Activated naive CD4-positive, alpha-beta T cell treated with anti-CD3 and anti-CD28 coated beads, Interleukin-2, amount 50 U/mL, for 72 hours (primary cell): ENCODE data around the gene EVC2. TPM values are rescaled to one million over a fixed set of nuclear protein-coding genes. Genes with fewer than 3 reads are reported as not detected.
"Not testable (repeated sequence)": the region's sequence is repeated elsewhere in the genome, so short reads cannot be mapped to it uniquely, and the experiment has no call there.

ENCODE experiments used
- ATAC-seq, 2 donors: fragments of 150-1000 bp; cut with Tn5 transposase; 2 replicates each; pipeline ENCODE4 v1.10.0; 2021; ENCODE audit warnings: mild to moderate bottlenecking in 2 of 2, moderate library complexity in 2 of 2
- DNase-seq, 2 donors: peaks; one replicate each; pipeline ENCODE4 v3.0.0; 2021 to 2022; ENCODE audit warnings: low spot score in 2 of 2
- H3K27ac Mint-ChIP-seq, 2 donors: one replicate each; pipeline ENCODE4 v1.8.0; 2022; ENCODE audit warnings: mild to moderate bottlenecking in 2 of 2, mixed read lengths in 2 of 2
- H3K36me3 Mint-ChIP-seq, 2 donors: one replicate each; pipeline ENCODE4 v1.8.0; 2022; ENCODE audit warnings: mixed read lengths in 2 of 2
- H3K9me3 Mint-ChIP-seq, 2 donors: one replicate each; pipeline ENCODE4 v1.8.0; 2022; ENCODE audit warnings: mixed read lengths in 2 of 2
- total RNA-seq, 2 donors: library from RNA; stranded (reverse); gene quantifications; one replicate each; pipeline ENCODE4 v1.2.3, GENCODE V29; 2022

EVC2 gene
- total RNA-seq, 2 donors from 2014 or later = 0.16 to 0.66 TPM

GRCh38 chr4:5632571-5632970, 75.8 kb downstream of the EVC2 start:
- ATAC-seq (no peak), DNase-seq (no peak)
- Mint-ChIP-seq H3K9me3 (peaks cover 0 to 2% of the 10 kb centered on the region in 2 donors), H3K27ac (no peak overlapping the region), H3K36me3 (no peaks in the 10 kb centered on the region)

GRCh38 chr4:5632066-5632440, 76.3 kb downstream of the EVC2 start:
- Mint-ChIP-seq H3K9me3 (peaks cover 0 to 2% of the 10 kb centered on the region in 2 donors), H3K27ac (no peak overlapping the region), H3K36me3 (no peaks in the 10 kb centered on the region)
- no peak for ATAC-seq
- no peak for DNase-seq

- Mint-ChIP-seq H3K36me3 (no peaks in the 10 kb centered on the region), H3K9me3 (peaks cover 0 to 2% of the 10 kb centered on the region in 2 donors), H3K27ac (no peak overlapping the region)
- DNase-seq = no peak
- ATAC-seq = no peak
These were observed 76.8 kb downstream of the EVC2 start for GRCh38 chr4:5631352-5632065.

GRCh38 chr4:5630762-5631161, 77.6 kb downstream of the EVC2 start:
- no peaks in the 10 kb centered on the region for H3K36me3 Mint-ChIP-seq
- peaks cover 0 to 5% of the 10 kb centered on the region in 2 donors for H3K9me3 Mint-ChIP-seq
- no peak for ATAC-seq
- DNase-seq = no peak
- H3K27ac Mint-ChIP-seq = no peak overlapping the region

GRCh38 chr4:5629542-5629941, 78.8 kb downstream of the EVC2 start:
- DNase-seq (no peak), ATAC-seq (no peak)
- Mint-ChIP-seq H3K27ac (no peak overlapping the region), H3K9me3 (peaks cover 0 to 7% of the 10 kb centered on the region in 2 donors), H3K36me3 (no peaks in the 10 kb centered on the region)

GRCh38 chr4:5626913-5627312, 81.4 kb downstream of the EVC2 start:
- Mint-ChIP-seq H3K27ac (no peak overlapping the region), H3K9me3 (peaks cover 5% of the 10 kb centered on the region in 2 donors), H3K36me3 (no peaks in the 10 kb centered on the region)
- no peak for ATAC-seq
- no peak for DNase-seq

- ATAC-seq (no peak), DNase-seq (no peak)
- no peak overlapping the region for H3K27ac Mint-ChIP-seq
- H3K9me3 Mint-ChIP-seq = peaks cover 5% of the 10 kb centered on the region in 2 donors
- no peaks in the 10 kb centered on the region for H3K36me3 Mint-ChIP-seq
These were observed 85.8 kb downstream of the EVC2 start for GRCh38 chr4:5622596-5622995.

GRCh38 chr4:5619913-5620625, 88.3 kb downstream of the EVC2 start:
- H3K9me3 Mint-ChIP-seq = peaks cover 0 to 5% of the 10 kb centered on the region in 2 donors
- no peak overlapping the region for H3K27ac Mint-ChIP-seq
- DNase-seq (no peak), ATAC-seq (no peak)
- no peaks in the 10 kb centered on the region for H3K36me3 Mint-ChIP-seq

GRCh38 chr4:5618051-5618960, 90.1 kb downstream of the EVC2 start:
- Mint-ChIP-seq H3K36me3 (no peaks in the 10 kb centered on the region), H3K9me3 (no peaks in the 10 kb centered on the region), H3K27ac (no peak overlapping the region)
- ATAC-seq (no peak), DNase-seq (no peak)

- ATAC-seq (no peak), DNase-seq (no peak)
- Mint-ChIP-seq H3K27ac (no peak overlapping the region), H3K9me3 (no peaks in the 10 kb centered on the region), H3K36me3 (no peaks in the 10 kb centered on the region)
These were observed 91.9 kb downstream of the EVC2 start for GRCh38 chr4:5616331-5616950.

- Mint-ChIP-seq H3K9me3 (no peaks in the 10 kb centered on the region), H3K27ac (no peak overlapping the region), H3K36me3 (no peaks in the 10 kb centered on the region)
- ATAC-seq (no peak), DNase-seq (no peak)
These were observed 92.8 kb downstream of the EVC2 start for GRCh38 chr4:5615496-5616075.

- peaks cover 0 to 3% of the 10 kb centered on the region in 2 donors for H3K9me3 Mint-ChIP-seq
- ATAC-seq (no peak), DNase-seq (no peak)
- no peak overlapping the region for H3K27ac Mint-ChIP-seq
- no peaks in the 10 kb centered on the region for H3K36me3 Mint-ChIP-seq
These were observed 96.6 kb downstream of the EVC2 start for GRCh38 chr4:5611750-5612149.

- peaks cover 0 to 3% of the 10 kb centered on the region in 2 donors for H3K9me3 Mint-ChIP-seq
- ATAC-seq (no peak), DNase-seq (no peak)
- no peaks in the 10 kb centered on the region for H3K36me3 Mint-ChIP-seq
- H3K27ac Mint-ChIP-seq = no peak overlapping the region
These were observed 98.9 kb downstream of the EVC2 start for GRCh38 chr4:5609306-5610007.

- Mint-ChIP-seq H3K9me3 (peaks cover 18 to 22% of the 10 kb centered on the region in 2 donors), H3K36me3 (peaks cover 0 to 17% of the 10 kb centered on the region in 2 donors)
- ATAC-seq = not testable (repeated sequence)
These were observed 114.5 kb downstream of the EVC2 start for GRCh38 chr4:5593828-5594227.

GRCh38 chr4:5592272-5592671, 116.1 kb downstream of the EVC2 start:
- ATAC-seq (no peak), DNase-seq (no peak)
- Mint-ChIP-seq H3K9me3 (peaks cover 23% of the 10 kb centered on the region in 2 donors), H3K36me3 (peaks cover 6 to 23% of the 10 kb centered on the region in 2 donors), H3K27ac (no peak overlapping the region)

More at GRCh38 chr4:5593828-5594227, 114.5 kb downstream of the EVC2 start:
- H3K27ac Mint-ChIP-seq, DNase-seq: not testable (repeated sequence)

- no peak for ATAC-seq
- DNase-seq = no peak
- peaks cover 14 to 16% of the 10 kb centered on the region in 2 donors for H3K9me3 Mint-ChIP-seq
- H3K36me3 Mint-ChIP-seq = peaks cover 6 to 18% of the 10 kb centered on the region in 2 donors
- H3K27ac Mint-ChIP-seq = no peak overlapping the region
These were observed 118.9 kb downstream of the EVC2 start for GRCh38 chr4:5589495-5589894.
